Activated B cell treated with CpG ODN at 0.5 μM for 24 hours (primary cell): ENCODE data around the gene SIMC1. TPM values are rescaled to one million over a fixed set of nuclear protein-coding genes. Genes with fewer than 3 reads are reported as not detected.
"Not testable (repeated sequence)": the region's sequence is repeated elsewhere in the genome, so short reads cannot be mapped to it uniquely, and the experiment has no call there.

ENCODE experiments used
- ATAC-seq: fragments of 200-7000 bp; cut with Tn5 transposase; one replicate; pipeline ENCODE4 v1.10.0; 2021; ENCODE audit warnings: low read depth, mild to moderate bottlenecking, moderate library complexity
- CTCF ChIA-PET: fragments of 350-600 bp; sonication (Branson Sonifier 250); formaldehyde crosslinking; loops from one replicate; lab custom pipeline; 2021; ENCODE audit warnings: antibody characterized with exemption; lab: Charles Lee
- POLR2A ChIA-PET: fragments of 350-600 bp; sonication (Branson Sonifier 250); formaldehyde crosslinking; loops from one replicate; lab custom pipeline; 2021; ENCODE audit warnings: antibody characterized with exemption; lab: Charles Lee
- DNase-seq: peaks from one replicate; pipeline ENCODE4 v3.0.0; 2022
- H3K27ac Mint-ChIP-seq: one replicate; pipeline ENCODE4 v1.8.0; 2020; ENCODE audit warnings: mixed read lengths
- H3K27me3 Mint-ChIP-seq: one replicate; pipeline ENCODE4 v1.8.0; 2021; ENCODE audit warnings: mixed read lengths
- H3K36me3 Mint-ChIP-seq: one replicate; pipeline ENCODE4 v1.8.0; 2021; ENCODE audit warnings: low read depth, mixed read lengths
- H3K4me1 Mint-ChIP-seq: one replicate; pipeline ENCODE4 v1.8.0; 2021; ENCODE audit warnings: mixed read lengths
- H3K4me3 Mint-ChIP-seq: one replicate; pipeline ENCODE4 v1.8.0; 2020; ENCODE audit warnings: mild to moderate bottlenecking, mixed read lengths
- H3K9me3 Mint-ChIP-seq: one replicate; pipeline ENCODE4 v1.8.0; 2020; ENCODE audit warnings: mixed read lengths
- CTCF ChIP-seq: fragments of 200-600 bp; IDR thresholded peaks from one replicate; pipeline ENCODE4 v1.8.0; 2022; ENCODE audit warnings: antibody characterized with exemption, mild to moderate bottlenecking
- intact Hi-C: fragments of 100-400 bp; cut with micrococcal nuclease; formaldehyde crosslinking; loops from one replicate; pipeline ENCODE4 v1.15.1; 2024
- total RNA-seq: library from RNA; stranded (reverse); gene quantifications from 2 replicates; pipeline ENCODE4 v1.2.3, GENCODE V29; 2022

Gene SIMC1
- total RNA-seq, 1 donor from 2014 or later = 35.3 TPM

- H3K9me3 Mint-ChIP-seq = no peaks in the 10 kb centered on the region
- peaks cover 7% of the 10 kb centered on the region for H3K27me3 Mint-ChIP-seq
- intact Hi-C loops = no loop called here
- no peaks in the 10 kb centered on the region for H3K36me3 Mint-ChIP-seq
- POLR2A ChIA-PET = no interaction called here
- TF ChIP-seq CTCF = no peak
- H3K27ac Mint-ChIP-seq = no peak overlapping the region
- CTCF ChIA-PET = no interaction called here
- ATAC-seq (no peak), DNase-seq (no peak)
- H3K4me1 Mint-ChIP-seq = no peaks in the 10 kb centered on the region
- no peak overlapping the region for H3K4me3 Mint-ChIP-seq
Observed at GRCh38 chr5:176192094-176192721, 46.0 kb upstream of the SIMC1 start.

GRCh38 chr5:176192722-176193117 lies 45.5 kb upstream of the SIMC1 start:
- H3K36me3 Mint-ChIP-seq, H3K4me3 Mint-ChIP-seq, intact Hi-C loops, H3K27ac Mint-ChIP-seq, ATAC-seq, H3K4me1 Mint-ChIP-seq, DNase-seq, POLR2A ChIA-PET, H3K9me3 Mint-ChIP-seq, CTCF ChIA-PET: not testable (repeated sequence)
- peaks cover 12% of the 10 kb centered on the region for H3K27me3 Mint-ChIP-seq

GRCh38 chr5:176193636-176194035 lies 44.6 kb upstream of the SIMC1 start:
- H3K27me3 Mint-ChIP-seq = peaks cover 15% of the 10 kb centered on the region
- H3K4me1 Mint-ChIP-seq, H3K4me3 Mint-ChIP-seq, H3K27ac Mint-ChIP-seq, H3K36me3 Mint-ChIP-seq, intact Hi-C loops, H3K9me3 Mint-ChIP-seq, POLR2A ChIA-PET, CTCF ChIA-PET, DNase-seq, ATAC-seq: not testable (repeated sequence)

- H3K4me3 Mint-ChIP-seq, intact Hi-C loops, H3K27ac Mint-ChIP-seq, H3K9me3 Mint-ChIP-seq, POLR2A ChIA-PET, DNase-seq, H3K4me1 Mint-ChIP-seq, H3K36me3 Mint-ChIP-seq, CTCF ChIA-PET: not testable (repeated sequence)
- H3K27me3 Mint-ChIP-seq = peaks cover 15% of the 10 kb centered on the region
- ATAC-seq = peak; percentile 58
Observed at GRCh38 chr5:176194238-176195083, 43.8 kb upstream of the SIMC1 start.

GRCh38 chr5:176195084-176195413 lies 43.2 kb upstream of the SIMC1 start:
- CTCF ChIA-PET, intact Hi-C loops, ATAC-seq, DNase-seq, H3K4me1 Mint-ChIP-seq, POLR2A ChIA-PET, H3K36me3 Mint-ChIP-seq, H3K27ac Mint-ChIP-seq, H3K9me3 Mint-ChIP-seq, H3K4me3 Mint-ChIP-seq: not testable (repeated sequence)
- H3K27me3 Mint-ChIP-seq = peaks cover 15% of the 10 kb centered on the region

GRCh38 chr5:176195487-176196207 lies 42.6 kb upstream of the SIMC1 start:
- peaks cover 18% of the 10 kb centered on the region for H3K27me3 Mint-ChIP-seq
- H3K9me3 Mint-ChIP-seq, H3K4me1 Mint-ChIP-seq, intact Hi-C loops, H3K27ac Mint-ChIP-seq, POLR2A ChIA-PET, CTCF ChIA-PET, DNase-seq, H3K36me3 Mint-ChIP-seq, H3K4me3 Mint-ChIP-seq: not testable (repeated sequence)
- peak; percentile 18 for ATAC-seq

- intact Hi-C loops, POLR2A ChIA-PET, H3K4me3 Mint-ChIP-seq, DNase-seq, H3K4me1 Mint-ChIP-seq, H3K36me3 Mint-ChIP-seq, H3K9me3 Mint-ChIP-seq, CTCF ChIA-PET, ATAC-seq, H3K27ac Mint-ChIP-seq: not testable (repeated sequence)
- peaks cover 18% of the 10 kb centered on the region for H3K27me3 Mint-ChIP-seq
Observed at GRCh38 chr5:176196781-176197180, 41.4 kb upstream of the SIMC1 start.

- H3K27ac Mint-ChIP-seq, intact Hi-C loops, H3K4me1 Mint-ChIP-seq, CTCF ChIA-PET, H3K4me3 Mint-ChIP-seq, ATAC-seq, H3K9me3 Mint-ChIP-seq, H3K36me3 Mint-ChIP-seq, POLR2A ChIA-PET, DNase-seq: not testable (repeated sequence)
- H3K27me3 Mint-ChIP-seq = peaks cover 18% of the 10 kb centered on the region
Observed at GRCh38 chr5:176197234-176197858, 40.9 kb upstream of the SIMC1 start.

GRCh38 chr5:176198299-176198698 lies 39.9 kb upstream of the SIMC1 start:
- DNase-seq, H3K4me1 Mint-ChIP-seq, ATAC-seq, H3K27ac Mint-ChIP-seq, POLR2A ChIA-PET, H3K36me3 Mint-ChIP-seq, H3K9me3 Mint-ChIP-seq, CTCF ChIA-PET, intact Hi-C loops, H3K4me3 Mint-ChIP-seq: not testable (repeated sequence)
- H3K27me3 Mint-ChIP-seq = peaks cover 20% of the 10 kb centered on the region

GRCh38 chr5:176198991-176199733 lies 39.1 kb upstream of the SIMC1 start:
- POLR2A ChIA-PET, H3K4me1 Mint-ChIP-seq, H3K9me3 Mint-ChIP-seq, H3K4me3 Mint-ChIP-seq, H3K36me3 Mint-ChIP-seq, CTCF ChIA-PET, intact Hi-C loops, H3K27ac Mint-ChIP-seq: not testable (repeated sequence)
- peaks cover 19% of the 10 kb centered on the region for H3K27me3 Mint-ChIP-seq
- peak; percentile 21 for DNase-seq
- ATAC-seq = peak; percentile 49
